Activated T-cell treated with anti-CD3 and anti-CD28 coated beads for 24 hours (primary cell): ENCODE measurements around the gene CD151.

Experiments used
- DNase-seq: peaks from one replicate; pipeline ENCODE4 v3.0.0-alpha.2; 2020; ENCODE audit warnings: low read depth

The CD151 gene

DNA sequence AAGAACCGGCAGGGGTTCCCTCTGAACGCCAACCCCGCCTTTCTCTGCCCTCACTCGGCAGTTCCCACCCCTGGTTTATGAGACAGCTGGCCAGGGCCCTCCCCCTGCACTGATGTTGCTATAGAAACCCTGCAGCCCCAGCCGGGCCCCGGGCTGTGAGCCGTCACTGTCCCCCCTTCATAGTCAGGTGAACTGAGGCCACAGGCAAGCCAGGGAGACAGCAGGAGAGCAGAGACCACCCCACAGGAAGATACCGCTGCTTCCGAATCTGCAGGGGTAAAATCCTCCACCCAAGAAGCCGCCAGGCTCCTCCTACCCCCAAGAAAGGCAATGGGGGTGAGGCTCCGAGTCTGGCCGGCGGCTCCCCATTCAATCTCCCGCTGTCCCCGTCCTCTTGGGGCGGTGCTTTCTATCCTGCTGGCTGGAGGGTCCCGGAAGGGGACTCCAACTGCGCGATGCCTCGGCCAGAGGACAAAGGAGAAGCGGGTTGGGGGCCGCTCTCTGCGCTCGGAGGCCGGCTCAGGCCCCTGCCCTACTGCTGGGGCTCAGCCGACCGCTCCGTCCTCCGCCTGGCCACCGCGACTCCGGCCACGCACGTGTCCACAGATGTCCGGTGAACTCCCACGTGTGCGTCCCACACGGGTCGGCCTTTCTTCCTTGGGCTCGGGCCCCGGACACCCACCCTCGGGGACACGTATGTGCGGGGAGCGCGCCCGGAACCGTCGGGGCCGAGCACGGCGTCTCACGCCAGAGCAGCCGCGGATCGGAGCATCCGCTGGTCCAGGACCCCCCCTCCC, 35.3 kb upstream of the CD151 start:
- DNase-seq: peak; percentile 70

- peak; percentile 80 for DNase-seq
These were observed 34.5 kb upstream of the CD151 start, which contains the start of gene SLC25A22 for GRCh38 chr11:798093-798713. Gene SLC25A22, minus strand, starts transcription at chr11:798281. Its CDS starts 3,275 bp downstream, at chr11:795006.

GRCh38 chr11:799641-800316, 33.0 kb upstream of the CD151 start:
- no peak for DNase-seq

- no peak for DNase-seq
These were observed 32.3 kb upstream of the CD151 start for GRCh38 chr11:800473-800872.

- DNase-seq: no peak
These were observed 31.5 kb upstream of the CD151 start for GRCh38 chr11:801097-801780.

GRCh38 chr11:802018-802617, 30.6 kb upstream of the CD151 start:
- no peak for DNase-seq

DNA sequence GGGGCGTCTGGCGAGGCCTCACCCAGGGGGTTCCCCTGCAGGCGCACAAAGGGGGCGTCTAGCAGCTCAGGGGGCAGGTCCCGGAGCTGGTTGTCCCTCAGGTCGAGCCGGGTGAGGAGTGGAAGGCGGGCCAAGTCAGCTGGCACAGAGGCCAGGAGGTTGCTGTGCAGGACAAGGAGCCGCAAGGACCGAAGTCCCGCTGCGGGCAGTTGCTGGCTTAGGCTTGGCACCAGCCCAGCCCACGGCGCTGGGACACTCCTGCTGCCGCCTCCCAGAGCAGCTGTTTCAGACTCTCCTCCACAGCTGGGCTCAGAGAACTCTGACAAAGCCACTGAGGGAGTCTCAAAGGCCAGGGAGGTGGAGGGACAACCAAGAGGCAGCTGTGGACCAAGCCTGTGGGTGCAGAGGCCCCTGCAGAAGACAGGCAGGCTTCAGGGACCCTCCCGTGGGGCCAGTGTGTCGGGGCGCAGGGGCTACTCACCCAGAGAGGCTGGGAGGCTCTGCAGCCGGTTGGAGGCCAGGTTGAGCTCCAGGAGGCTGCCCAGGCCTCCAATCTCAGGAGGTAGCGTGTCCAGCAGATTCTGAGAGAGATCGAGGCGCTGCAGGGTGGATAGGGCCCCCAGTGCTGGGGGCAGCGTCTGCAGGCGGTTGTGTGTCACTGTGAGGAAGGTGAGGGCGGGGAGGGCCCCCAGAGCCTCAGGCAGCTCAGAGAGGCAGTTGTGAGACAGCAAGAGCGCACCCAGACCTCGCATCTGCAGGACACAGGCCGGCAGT, 29.9 kb upstream of the CD151 start:
- DNase-seq: no peak

DNA sequence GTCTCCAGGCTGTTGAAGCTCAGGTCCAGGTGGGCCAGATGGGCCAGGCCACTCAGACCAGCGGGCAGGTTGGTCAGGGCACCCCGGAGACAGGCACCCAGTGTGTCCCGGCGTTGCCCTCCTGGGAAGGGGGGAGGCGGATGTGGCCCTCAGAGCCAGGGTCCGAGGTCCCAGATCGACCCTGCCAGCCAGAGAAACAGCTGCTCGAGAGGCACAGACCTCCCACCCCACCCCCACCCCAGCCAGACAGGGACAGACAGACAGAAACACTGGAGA, 29.3 kb upstream of the CD151 start:
- DNase-seq: no peak

DNA sequence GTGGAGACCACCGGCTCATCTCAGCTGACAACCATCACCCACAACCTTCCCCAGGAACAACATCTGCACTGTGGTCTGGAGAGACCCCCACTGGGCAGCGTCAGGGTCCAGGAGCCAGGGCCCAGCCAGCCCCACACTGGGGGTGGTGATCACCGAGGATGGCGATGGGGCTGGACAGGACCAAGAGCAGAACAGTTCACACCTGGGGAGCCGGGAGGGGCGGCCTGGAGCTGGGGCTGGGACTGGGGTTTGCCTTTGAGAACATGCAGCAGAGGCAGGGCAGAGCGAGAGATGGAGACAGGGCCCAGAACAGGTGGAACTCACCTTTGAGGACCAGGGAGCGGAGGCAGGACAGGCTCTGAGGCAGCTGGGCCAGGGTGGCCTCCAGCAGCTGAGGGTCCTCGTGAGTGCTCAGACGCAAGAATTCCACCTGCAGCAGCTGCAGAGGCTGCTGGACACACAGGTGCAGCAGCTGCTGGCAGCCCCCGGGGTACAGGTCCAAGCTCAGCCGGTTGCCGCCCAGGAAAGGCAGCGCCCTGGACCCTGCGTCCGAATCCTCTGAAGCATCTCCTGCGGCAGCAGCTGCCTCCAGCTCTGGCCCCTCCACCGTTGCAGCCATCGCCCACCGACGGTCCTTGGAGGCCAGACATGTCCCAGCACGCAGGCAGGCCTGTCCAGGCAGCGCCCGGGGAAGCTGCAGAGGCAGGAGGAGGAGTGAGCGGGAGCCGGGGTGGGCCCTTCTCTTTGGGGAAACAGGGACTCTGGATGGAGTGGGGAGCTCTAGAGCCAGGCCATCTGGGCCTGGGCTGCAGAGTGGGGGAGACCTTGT, 28.8 kb upstream of the CD151 start:
- no peak for DNase-seq

- no peak for DNase-seq
These were observed 28.2 kb upstream of the CD151 start for GRCh38 chr11:804599-804964.

- DNase-seq: no peak
These were observed 24.1 kb upstream of the CD151 start for GRCh38 chr11:808427-809286.

GRCh38 chr11:809287-810039, 23.3 kb upstream of the CD151 start, which contains the start of gene RPLP2:
Gene RPLP2, plus strand, starts transcription at chr11:809967. Its CDS starts 268 bp downstream, at chr11:810235.
- DNase-seq: peak; percentile 97

DNA sequence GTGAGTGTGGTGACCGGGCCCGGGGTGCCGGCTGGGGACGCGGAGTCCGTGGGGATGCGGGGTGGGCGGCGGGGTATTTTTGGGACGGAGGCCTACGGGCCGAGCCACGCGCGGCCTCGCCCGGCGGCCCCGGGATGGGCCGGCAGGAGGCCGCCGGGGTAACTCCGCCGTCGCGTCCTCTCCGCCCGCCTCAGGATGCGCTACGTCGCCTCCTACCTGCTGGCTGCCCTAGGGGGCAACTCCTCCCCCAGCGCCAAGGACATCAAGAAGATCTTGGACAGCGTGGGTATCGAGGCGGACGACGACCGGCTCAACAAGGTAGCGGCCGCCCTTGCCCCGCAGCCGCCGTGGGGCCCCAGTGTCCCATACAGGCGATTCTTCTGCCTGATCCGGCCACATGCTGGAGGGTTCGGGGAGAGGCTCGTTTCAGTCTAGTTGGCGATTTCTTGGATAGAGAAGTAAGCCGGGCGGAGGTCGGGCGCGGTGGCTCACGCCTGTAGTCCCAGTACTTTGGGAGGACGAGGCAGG, 22.6 kb upstream of the CD151 start:
- no peak for DNase-seq

DNA sequence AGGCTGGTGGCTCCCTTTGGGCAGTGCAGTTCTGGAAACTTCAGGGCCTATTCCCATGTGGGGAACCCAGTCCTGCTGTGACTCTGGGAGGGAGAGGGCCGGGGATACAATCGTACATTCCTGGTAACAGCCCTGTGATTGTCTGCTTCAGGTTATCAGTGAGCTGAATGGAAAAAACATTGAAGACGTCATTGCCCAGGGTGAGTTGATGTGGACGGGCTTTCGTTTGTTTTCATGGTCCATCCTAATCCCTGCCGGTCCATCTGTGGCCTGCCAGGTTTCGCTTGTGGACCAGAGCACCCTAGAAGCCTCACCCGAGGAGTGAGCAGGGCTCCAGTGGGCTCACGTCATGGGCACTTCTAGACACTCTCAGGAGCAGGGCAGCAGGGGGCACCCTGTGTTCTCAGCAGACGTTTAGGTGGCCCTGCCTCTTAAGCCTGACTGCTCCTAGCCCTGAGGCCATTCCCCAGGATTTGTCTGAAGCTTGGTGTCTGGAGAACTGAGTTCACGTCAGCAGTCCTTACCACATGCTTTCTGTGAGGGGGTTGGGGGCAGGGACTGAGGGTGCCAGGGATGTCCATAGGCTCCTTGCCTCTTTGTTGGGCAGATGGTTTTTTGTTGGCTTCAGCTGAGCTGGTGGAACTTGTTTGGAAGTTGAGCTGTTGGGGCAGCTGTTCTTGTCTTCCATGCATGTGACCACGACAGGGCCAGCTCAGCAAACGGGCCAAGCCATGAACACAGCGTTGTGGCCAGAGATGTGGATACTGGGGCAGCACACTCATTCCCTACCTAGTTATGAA, 21.1 kb upstream of the CD151 start:
- DNase-seq: no peak

DNA sequence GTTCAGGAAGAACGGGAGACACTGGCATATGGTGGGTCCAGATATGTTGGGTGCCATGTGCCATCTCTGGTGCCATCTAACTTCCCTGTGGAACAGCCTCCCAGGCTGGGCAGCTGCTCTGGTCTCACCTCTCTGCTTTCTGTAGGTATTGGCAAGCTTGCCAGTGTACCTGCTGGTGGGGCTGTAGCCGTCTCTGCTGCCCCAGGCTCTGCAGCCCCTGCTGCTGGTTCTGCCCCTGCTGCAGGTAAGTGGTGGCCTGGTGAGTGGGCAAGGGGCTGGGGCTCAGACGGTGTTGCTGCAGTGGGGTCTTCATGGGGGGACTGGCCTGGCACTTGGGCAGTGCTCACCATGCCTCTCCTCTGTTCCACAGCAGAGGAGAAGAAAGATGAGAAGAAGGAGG, 20.4 kb upstream of the CD151 start:
- no peak for DNase-seq

GRCh38 chr11:813072-813455, 19.7 kb upstream of the CD151 start:
- no peak for DNase-seq

DNA sequence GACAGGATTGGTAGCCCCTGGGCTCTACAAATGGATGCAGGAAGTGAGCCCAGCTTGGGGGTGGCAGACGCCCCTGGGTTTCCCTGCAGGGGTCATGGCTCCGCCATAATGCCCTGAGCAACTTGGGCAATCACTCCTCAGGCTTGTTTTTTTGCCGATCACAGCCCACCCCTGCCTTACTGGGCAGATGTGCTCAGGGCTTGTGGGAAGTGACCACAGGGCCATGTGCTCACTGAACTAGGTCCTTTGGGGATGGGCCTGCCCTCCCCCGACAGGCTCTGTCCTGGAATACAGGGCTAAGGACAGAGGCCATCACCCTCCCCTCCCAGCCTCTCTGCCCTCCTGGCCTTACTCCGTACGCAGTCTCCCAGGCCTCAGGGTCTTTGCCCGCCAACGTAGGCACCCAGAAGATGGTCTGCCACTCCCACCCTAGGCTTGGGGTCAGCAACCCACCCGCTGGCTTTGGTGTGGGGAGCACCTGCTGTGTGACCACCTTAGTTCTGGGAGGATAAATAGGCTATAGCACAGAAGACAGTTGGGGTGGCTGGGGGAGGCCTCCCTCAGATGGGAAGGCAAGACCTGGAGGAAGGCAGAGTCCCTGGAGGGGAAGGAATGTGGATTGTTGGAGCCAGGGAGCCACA, 19.2 kb upstream of the CD151 start:
- no peak for DNase-seq
